ENCODE measurements around the gene THAP8.
A peak's percentile ranks its signal among the peaks of the same experiment; 100 is the strongest.

THAP8 gene, protein sequence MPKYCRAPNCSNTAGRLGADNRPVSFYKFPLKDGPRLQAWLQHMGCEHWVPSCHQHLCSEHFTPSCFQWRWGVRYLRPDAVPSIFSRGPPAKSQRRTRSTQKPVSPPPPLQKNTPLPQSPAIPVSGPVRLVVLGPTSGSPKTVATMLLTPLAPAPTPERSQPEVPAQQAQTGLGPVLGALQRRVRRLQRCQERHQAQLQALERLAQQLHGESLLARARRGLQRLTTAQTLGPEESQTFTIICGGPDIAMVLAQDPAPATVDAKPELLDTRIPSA

DNA sequence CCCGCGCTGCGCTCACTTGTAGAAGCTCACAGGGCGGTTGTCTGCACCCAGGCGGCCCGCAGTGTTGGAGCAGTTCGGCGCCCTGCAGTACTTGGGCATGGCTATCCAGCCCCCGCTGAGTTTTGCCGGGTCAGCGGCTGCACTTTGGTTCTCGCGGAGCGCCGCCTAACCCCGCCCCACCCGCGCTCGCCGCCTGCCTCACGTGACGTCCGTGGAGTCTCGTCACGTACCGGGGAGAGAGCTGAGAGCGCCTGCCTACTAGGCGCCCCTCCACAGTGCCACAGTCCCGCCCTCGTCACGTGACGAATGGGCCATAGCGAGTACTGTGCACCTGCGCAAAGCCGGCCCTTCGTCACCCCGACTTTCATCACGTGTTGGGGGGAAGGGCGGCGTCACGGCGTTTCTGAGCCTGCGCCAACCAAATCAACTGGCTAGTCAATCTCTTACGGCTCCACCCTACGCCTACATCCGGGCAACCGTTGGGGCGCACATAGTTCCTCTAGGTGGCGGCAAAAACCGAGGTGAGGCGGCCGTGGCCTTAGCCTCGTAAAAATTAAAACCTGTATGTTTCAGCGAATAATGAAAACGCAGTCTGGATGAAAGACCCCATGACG, at the start of gene THAP8:
Gene THAP8, minus strand, starts transcription at position 167 of the 614 bp plus-strand sequence. Its CDS starts 68 bp downstream, at position 99.
- peak; percentile 98 to 99 for DNase-seq (ENCODE audit: low read depth in 2 of 2)

DNA sequence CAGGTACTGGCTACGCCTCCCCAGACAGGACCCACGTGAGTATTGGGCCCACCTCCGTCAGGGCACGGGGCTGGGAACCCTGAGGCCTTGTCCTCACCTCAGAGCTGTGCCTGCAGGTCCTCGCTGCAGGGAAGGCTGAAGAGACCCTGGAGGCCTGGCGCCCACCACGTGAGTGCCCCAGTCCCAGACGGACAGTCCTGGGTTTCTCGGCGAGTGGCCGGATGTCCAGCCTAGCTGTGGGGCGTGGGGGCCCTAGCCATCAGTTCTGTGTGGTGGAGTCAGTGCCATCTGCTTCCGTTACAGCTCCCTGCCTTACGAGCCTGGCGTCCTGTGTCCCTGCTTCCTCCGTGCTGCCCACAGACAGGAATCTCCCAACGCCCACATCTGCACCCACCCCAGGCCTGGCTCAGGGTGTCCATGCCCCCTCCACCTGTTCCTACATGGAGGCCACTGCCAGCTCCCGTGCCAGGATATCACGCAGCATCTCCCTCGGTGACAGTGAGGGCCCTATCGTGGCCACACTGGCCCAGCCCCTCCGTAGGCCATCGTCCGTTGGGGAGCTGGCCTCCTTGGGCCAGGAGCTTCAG, 49.0 kb upstream of the THAP8 start:
- DNase-seq (ENCODE audit: low read depth in 2 of 2): no peak

DNA sequence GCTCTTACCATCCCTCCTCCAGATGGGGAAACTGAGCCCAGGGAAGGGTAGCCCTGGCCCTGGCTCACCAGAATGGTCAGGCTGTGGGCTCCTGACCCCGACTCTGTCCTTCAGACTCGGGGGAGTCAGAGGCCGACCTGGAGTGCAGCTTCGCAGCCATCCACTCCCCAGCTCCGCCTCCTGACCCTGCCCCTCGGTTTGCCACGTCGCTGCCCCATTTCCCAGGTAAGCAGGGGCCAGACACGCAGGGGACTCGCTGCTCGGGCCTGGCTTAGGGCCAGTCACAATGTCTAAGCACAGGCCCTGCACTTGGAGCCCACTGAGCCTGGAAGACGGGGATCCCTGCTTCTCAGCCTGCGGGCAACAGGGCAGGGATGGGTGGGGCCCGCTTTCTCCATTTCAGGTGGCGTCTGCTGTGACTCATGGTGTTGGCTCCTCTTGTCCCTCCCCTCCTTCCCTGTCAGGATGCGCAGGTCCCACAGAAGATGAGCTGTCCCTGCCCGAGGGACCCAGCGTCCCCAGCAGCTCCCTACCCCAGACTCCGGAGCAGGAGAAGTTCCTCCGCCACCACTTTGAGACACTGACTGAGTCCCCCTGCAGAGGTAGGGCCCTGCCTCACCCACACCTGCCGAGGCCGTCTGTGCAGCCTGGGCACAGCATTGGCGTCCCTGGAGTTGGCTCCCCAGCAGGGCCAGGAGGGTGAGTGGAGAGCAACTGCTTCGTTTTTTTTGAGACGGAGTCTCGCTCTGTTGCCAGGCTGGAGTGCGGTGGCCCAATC, 47.7 kb upstream of the THAP8 start:
- DNase-seq (ENCODE audit: low read depth in 2 of 2): no peak

DNA sequence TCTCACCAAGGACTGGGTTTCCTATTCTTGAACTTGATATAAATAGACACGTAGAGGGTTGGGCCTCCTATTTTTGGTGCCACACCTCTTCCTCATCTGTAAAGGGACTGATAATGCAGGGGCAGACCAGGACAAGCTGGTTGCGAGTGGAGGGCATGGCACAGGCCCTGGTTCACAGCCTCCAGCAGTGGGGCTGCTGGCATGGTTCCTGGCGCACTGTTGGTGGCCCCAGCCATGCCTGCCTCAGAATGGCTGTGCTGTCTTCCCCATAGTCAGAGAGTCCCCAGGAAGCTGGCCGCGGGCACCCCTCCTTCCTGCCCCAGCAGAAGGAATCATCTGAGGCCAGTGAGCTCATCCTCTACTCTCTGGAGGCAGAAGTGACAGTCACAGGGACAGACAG, 46.4 kb upstream of the THAP8 start:
- no peak for DNase-seq (ENCODE audit: low read depth in 2 of 2)

DNA sequence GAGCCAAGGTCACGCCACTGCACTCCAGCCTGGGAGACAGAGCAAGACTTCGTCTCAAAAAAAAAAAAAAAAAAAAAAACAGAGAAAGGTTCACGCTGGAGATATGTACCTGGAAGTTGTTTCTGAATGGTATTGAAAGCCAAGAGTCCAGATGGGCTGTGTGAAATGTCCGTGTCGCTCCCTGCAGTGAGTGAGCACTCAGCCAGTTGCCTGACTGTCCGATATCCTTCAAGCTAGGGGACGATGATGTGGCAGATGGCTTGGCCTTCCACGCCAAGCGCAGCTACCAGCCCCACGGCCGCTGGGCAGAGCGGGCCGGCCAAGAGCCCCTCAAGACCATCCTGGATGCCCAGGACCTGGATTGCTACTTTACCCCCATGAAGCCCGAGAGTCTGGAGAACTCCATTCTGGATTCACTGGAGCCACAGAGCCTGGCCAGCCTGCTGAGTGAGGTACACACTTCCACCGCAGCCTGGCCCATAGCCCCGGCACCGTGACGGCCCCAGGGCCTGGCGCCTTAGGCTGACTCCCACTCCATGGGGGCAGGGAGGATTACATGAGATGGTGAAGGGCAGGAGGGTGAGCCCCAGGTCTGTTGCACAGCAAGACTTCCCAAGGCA, 45.2 kb upstream of the THAP8 start:
- DNase-seq (ENCODE audit: low read depth in 2 of 2): no peak

DNA sequence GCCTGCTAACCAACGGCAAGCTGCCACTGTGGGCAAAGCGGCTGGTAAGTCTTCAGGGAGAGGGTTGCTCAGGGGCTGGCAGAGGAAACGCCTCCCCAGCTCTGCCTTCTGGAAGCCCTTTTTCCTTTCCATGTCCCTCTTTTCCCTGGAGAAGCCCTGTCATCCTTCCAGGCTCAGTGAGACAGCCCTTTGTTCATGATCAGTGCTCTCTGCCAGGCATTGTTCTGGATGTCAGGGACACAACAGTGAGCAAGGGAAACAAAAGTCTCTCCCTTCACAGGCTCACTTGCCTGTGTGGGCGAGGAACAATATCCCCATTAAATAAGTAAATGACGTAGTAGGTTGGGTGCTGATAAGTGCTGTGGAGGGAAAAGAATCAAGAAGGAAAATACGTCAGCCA, 43.0 kb upstream of the THAP8 start:
- DNase-seq (ENCODE audit: low read depth in 2 of 2): no peak

DNA sequence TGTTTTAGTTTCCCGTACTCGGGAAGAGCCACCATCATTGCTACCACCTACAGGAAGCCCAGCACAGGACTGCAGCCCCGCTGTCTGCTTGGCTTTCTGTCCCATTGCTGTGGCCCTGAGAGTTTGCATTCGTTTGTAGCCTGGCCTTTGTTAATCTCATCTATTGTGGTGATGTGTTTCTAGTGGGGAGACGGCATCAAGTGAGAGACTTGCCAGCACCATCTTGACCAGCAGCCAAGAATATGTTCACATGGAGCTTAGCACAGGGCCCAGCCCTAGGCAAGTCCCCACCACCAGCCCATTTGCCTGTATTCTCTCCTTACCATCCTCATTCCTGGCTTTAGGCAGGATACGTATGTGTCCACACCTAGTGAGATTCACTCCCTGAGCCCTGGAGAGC, 39.6 kb upstream of the THAP8 start:
- no peak for DNase-seq (ENCODE audit: low read depth in 2 of 2)

DNA sequence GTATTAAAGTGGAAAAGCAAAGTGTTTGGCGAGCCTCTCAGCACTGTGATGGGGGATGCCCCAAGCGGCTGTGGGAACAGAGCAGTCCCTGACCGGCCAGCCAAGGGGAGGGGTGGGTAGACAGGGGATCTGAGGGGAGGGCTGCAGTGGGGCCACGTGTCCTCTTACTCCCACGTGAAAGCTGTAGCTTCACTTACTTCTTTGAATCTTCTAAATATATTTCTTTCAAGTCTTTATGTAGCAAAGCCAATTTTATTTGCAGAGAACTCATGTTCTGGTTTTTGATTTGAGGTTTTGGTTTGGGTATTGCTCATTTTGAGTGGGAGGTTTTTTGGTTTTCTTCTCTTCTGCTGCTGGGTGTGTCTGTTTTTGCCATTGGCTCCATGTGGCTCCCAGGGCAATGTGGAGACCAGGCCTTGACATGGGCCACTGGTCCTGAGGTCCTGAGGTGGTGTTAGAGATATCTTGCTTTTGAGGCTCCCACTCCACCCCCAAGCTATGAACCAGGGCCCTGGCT, 39.1 kb upstream of the THAP8 start:
- no peak for DNase-seq (ENCODE audit: low read depth in 2 of 2)

DNA sequence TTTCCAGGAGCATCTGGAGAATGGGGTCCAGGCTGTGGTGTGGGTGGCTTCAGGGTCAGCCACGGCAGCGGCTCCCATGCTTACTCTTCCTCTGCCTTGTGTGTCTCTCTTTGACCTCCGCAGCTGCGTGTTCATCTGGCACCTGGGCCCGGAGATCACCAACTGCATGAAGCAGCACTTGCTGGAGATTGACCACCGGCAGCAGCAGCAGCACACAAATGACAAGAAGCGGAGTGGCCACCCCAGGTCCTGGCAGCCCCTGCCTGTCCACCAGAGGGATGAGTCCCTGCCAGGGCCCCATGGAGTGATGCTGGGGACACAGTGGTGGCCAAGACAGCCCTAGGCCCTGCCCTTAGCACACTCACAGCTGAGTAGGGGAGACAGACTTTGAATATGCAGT, 38.5 kb upstream of the THAP8 start:
- DNase-seq (ENCODE audit: low read depth in 2 of 2): no peak

DNA sequence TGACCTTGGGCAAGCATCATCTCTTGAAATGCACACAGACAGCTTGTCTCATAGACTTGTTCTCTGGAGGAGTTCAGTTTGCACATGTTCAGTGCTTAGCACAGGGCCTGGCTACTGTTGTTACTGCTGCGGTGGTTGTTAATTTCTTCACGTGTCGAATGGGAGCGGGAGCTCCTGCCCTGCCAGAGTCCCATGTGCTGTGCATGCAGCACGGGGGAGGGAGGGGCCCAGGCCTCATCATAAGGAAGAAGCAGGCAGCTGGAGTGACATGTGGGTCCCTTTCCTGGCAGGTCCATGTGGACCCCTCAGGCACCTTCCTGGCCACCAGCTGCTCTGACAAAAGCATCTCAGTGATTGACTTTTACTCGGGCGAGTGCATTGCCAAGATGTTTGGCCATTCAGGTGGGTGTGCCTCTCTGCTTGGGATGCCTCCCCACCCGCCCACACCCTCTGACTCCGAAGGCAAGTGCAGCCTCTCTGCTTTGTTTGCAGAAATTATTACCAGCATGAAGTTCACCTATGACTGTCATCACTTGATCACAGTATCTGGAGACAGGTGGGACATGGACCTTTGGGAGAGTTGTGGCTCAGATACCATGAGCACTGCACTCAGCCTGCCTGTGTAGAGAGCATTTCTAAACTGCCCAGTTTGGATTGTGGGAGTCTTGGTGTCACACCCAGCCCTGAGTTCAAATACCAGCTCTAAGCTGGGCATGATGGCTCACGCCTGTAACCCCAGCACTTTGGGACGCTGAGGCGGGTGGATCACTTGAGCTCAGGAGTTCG, 37.0 kb upstream of the THAP8 start:
- no peak for DNase-seq (ENCODE audit: low read depth in 2 of 2)

DNA sequence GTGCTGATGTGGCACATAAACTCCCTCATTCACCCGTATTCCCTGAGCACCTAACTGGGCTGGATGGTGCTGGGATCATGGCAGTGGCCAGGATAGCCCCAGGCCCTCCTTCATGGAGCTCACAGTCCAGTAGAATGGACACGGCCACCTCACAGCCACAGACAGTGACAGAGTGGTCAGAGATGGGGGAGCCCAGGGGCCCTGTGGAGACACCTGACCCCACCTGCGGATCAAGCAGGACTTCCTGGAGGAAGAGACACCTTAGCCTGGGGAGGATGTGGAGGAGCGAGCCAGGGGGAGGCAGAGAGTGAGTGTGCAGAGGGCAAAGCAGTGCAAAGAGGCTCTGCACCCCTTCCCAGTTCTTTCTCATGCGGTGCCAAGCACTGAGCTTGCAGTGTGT, 35.8 kb upstream of the THAP8 start:
- DNase-seq (ENCODE audit: low read depth in 2 of 2): no peak

DNA sequence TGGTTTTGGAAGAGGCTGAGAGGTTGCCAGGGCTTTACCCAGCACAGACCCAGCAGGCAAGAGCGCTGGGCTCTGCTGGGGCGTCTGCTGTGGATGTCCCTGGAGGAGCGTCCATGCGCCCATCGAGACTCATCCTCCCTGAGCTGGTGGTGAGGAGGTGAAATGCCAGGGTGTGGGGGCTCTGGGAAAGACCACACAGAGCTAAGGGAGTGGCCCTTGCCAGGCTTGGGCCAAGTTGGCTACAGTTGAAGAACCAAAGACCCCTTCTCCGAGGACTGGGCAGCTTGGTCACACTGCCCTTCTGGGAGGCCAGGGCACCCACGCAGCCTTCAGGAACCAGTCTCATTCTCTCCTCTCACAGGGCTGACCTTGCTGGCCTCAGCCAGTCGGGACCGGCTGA, 32.2 kb upstream of the THAP8 start:
- no peak for DNase-seq (ENCODE audit: low read depth in 2 of 2)

DNA sequence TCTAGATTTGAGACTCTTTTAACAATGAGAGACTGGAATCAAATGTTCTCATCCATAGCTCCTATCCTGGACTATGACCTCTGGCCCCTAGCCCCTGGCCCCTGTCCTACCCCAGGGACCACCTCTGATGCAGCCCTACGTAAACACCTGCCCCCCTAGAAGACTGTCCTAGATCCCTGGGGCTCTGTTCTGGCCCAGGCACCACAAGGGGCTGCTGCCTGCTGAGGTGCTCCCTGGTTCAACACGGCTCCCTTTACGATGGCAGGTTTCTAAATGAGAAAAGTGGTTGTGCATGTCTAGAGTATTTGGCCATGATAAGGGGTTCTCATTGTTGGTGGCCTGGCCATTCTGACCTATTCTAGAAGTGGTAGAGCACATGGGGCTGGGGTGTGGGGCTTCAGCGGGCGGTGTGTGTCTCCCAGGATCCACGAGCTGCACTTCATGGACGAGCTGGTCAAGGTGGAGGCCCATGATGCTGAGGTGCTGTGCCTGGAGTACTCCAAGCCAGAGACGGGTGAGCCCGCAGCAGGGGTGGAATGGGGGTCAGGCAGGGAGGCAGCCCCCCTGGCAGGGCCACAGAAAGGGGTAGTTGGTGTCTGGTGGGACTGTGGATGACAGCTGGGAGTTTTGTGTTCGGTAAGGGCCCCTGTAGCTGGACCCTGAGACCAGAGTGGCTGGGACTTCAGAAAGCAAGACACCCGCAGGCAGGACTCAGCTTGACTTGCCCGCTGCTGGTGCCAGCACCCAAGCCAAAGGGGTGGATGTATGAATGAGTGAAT, 30.3 kb upstream of the THAP8 start:
- DNase-seq (ENCODE audit: low read depth in 2 of 2): no peak

DNA sequence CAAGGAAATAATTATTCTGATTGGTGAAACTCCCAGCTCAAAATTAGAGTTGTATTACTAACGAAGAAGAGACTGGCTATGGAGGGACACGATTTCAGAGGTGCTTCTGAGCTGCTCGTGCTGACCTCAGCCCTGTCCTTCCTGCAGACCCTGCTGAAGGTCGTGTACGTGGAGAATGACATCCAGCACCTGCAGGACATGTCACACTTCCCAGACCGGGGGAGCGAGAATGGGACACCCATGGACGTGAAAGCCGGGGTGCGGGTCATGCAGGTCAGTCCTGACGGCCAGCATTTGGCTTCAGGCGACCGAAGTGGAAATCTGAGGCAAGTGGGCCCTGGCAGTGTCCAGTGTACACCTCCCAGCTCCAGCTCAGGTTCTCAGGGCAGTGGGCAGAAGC, 28.8 kb upstream of the THAP8 start:
- no peak for DNase-seq (ENCODE audit: low read depth in 2 of 2)

DNA sequence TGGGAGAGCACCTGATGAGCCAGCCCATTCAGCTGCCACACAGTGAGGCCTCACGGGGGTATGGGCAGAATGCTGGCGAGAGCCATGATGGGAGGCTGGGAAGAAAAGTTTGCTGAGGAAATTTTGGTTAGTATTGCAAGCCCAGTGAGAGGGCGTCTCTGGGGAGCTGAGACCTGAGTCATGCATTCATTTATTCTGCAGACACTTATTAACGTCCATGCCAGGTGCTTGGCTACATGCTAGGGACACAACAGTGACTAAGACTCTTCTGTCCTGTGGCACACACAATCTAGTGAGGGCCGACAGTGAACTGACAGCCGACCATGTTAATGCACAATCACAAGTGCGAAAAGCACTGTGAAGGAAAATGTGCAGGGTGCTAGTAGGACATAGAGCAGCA, 27.8 kb upstream of the THAP8 start:
- no peak for DNase-seq (ENCODE audit: low read depth in 2 of 2)

DNA sequence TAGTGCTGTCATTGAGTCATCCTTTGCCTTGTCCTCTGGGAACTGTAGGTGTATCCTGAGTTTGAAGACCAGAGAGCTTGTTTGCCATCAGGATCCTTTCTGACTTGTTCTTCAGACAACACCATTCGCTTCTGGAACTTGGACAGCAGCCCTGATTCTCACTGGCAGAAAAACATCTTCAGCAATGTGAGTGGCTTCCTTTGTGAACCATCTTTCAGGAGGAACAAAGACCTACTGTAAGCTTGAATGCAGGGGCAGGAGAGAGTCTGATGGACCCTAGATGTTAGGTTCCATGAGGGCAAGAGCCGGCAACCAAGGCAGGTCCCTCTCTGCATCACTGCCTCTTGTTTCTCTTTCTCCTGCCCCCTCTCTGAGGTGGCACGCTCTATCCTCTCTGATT, 27.3 kb upstream of the THAP8 start:
- no peak for DNase-seq (ENCODE audit: low read depth in 2 of 2)

DNA sequence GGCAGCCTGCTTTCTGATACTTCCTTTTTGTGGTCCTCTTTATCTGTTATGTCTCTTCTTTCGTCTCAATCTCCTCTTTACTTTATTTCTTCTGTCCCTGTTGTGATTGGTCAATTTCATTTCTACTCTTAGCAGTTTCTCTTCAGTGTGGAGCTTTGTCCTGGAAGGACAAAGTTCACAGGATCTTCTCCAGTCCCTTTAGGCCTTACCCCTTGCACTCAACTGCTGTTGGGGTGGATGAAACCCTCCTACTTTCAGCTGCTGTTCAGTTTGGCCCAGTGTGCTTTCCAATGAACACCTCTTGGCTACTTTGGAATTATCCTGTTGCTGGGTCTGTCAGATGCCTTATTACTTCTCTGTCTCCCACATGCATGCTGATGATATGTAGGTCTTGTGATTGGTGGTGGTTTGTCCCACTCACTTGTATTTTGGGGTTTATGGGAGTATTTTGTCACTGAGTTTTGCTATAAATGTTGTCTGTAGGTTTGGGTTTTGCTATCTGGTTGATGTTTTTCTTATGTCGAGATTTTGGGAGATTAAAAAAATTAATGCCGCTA, 25.4 kb upstream of the THAP8 start:
- DNase-seq (ENCODE audit: low read depth in 2 of 2): no peak

DNA sequence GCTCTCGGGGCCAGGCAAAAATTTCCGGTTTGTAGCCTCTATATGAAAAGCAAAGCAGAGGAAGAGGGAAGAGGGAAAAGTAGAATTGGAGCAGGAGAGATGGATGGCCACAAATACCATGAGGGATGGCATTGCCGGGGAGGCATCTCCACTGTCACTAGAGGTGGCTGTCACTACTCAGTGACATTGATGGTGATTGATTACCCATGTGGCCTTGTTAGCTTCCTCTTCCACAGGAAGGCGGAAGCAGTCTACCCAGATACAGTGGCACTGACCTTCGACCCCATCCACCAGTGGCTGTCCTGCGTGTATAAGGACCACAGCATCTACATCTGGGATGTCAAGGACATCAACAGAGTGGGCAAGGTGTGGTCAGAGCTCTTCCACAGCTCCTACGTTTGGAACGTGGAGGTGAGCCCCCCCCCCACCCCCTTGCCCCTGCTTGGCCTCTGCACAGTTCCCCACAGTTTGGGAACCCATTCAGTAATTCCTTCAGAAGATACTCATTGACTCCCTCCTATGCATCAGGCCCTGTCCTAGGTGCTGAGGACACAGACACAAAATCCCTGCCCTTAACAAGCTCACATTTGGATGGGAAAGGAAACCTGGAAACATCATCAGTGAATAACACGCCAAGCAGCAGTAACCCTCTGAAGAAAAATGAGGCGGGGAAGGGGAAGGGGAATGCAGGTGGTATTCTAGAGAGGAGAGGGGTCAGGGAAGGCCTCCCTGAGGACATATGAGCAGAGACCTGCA, 19.2 kb upstream of the THAP8 start:
- no peak for DNase-seq (ENCODE audit: low read depth in 2 of 2)

DNA sequence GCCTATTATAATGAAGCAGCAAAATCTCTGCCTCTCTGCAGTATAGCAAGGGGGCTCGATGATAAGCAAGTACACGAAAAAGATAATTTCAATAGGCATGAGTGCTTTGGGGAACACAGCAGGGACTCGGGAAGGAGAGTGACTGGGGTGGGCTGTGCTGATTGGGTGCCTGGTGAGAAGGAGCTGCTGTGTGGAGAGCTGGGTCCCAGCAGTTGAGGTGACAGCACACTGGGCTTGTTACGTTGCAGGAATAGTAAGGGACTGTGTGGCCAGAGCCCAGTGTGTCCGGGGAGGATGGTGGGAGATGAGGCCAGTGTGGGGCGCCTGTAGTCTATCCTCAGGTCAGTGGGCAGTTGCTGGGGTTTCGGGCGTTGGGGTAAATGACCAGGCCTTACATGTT, 18.0 kb upstream of the THAP8 start:
- DNase-seq (ENCODE audit: low read depth in 2 of 2): no peak

Data from stimulated activated CD4-positive, alpha-beta T cell treated with anti-CD3 and anti-CD28 coated beads, Interleukin-1b, Interleukin-23, amount 100 ng/mL, for 1 hour (primary cell).